H1 (cell line): ENCODE results near the gene ANAPC13. TPM values are rescaled to one million over a fixed set of nuclear protein-coding genes. Genes with fewer than 3 reads are reported as not detected.

ENCODE experiments used
- BACH1 ChIP-seq: IDR thresholded peaks from 2 replicates; pipeline ENCODE4 v1.6.1; 2012; ENCODE audit warnings: low read length, improper control_type of control experiment
- CBX5 ChIP-seq: fragments of 300-800, 300-1000 bp; sonication (generic); IDR thresholded peaks from 2 replicates; pipeline ENCODE4 v1.7.1; 2016; ENCODE audit warnings: antibody characterized with exemption, low read length, low read depth
- FOSL1 ChIP-seq: IDR thresholded peaks from 2 replicates; pipeline ENCODE4 v1.6.1; 2011; ENCODE audit warnings: mild to moderate bottlenecking, low read depth, low read length, moderate library complexity; ENCODE audit not compliant: insufficient read depth
- polyA plus RNA-seq, 7 experiments: library from polyadenylated mRNA; depleted of rRNA in 3 of 7; stranded (reverse) in 5 of 7; unstranded in 2 of 7; fragments of >200 nt in 5 of 7; fragments of 200-250 nt in 2 of 7; gene quantifications; 1 replicate in 5 of 7; 2 replicates in 1 of 7; 4 replicates in 1 of 7; pipeline versions ENCODE4 v1.2.1 to v1.2.3, GENCODE V29; 2011 to 2013; ENCODE audit warnings: missing spikeins in 2 of 7, mixed read lengths in 2 of 7
- total RNA-seq: library from RNA; stranded (reverse); fragmentation: NEBNext Ultra II Directional; extraction: Animal tissue kit (Norgen Biotek cat#: 25700); gene quantifications from 2 replicates; pipeline ENCODE4 v1.2.1, GENCODE V29; 2021

Gene ANAPC13
- total and polyA plus RNA-seq, 2 of the 8 experiments (the other 6 are each of a cell fraction or from before 2014, with no cell fraction given): 33.3 to 34.0 TPM

- TF ChIP-seq CBX5 (no peak), BACH1 (no peak), FOSL1 (no peak)
Measured at GRCh38 chr3:134430174-134430573, 55.6 kb downstream of the ANAPC13 start (continued).
